Vagina (tissue), 2 donors: ENCODE data around the gene SOX21. TPM values are rescaled to one million over a fixed set of nuclear protein-coding genes. Genes with fewer than 3 reads are reported as not detected.

ENCODE experiments used
- DNase-seq, 2 donors: peaks; one replicate each; pipeline ENCODE4 v3.0.0-alpha.2; 2017; ENCODE audit errors: extremely low spot score in 2 of 2
- H3K27ac ChIP-seq: fragments of 200-600 bp; sonication (generic); one replicate; pipeline ENCODE4 v1.5.1; 2019
- H3K27me3 ChIP-seq: fragments of 200-600 bp; sonication (generic); one replicate; pipeline ENCODE4 v1.5.1; 2019
- H3K36me3 ChIP-seq, 2 donors: fragments of 200-600 bp; sonication (generic); one replicate each; pipeline ENCODE4 v1.5.1; 2017 to 2019
- H3K4me1 ChIP-seq: fragments of 200-600 bp; sonication (generic); one replicate; pipeline ENCODE4 v1.5.1; 2019
- H3K4me3 ChIP-seq, 2 donors: fragments of 200-600 bp; sonication (generic); 1 replicate in 1 of 2; 2 replicates in 1 of 2; pipeline ENCODE4 v1.5.1; 2016 to 2019
- H3K9me3 ChIP-seq: fragments of 200-600 bp; sonication (generic); one replicate; pipeline ENCODE4 v1.5.1; 2019
- CTCF ChIP-seq, 3 experiments: fragments of 450-650 bp in 2 of 3; fragments of 200-600 bp in 1 of 3; sonication (generic) in 1 of 3; IDR thresholded peaks; one replicate each; pipeline ENCODE4 v1.5.1; 2017 to 2019; ENCODE audit warnings: antibody characterized with exemption in 3 of 3, mild to moderate bottlenecking in 2 of 3, moderate library complexity in 2 of 3
- POLR2A ChIP-seq, 2 donors: fragments of 450-650 bp; IDR thresholded peaks; one replicate each; pipeline ENCODE4 v1.6.1; 2017; ENCODE audit warnings: antibody characterized with exemption in 2 of 2, mild to moderate bottlenecking in 2 of 2, moderate library complexity in 2 of 2
- POLR2AphosphoS5 ChIP-seq, 2 donors: sonication (generic); formaldehyde crosslinking; IDR thresholded peaks; one replicate each; pipeline ENCODE4 v1.9.0; 2017; ENCODE audit warnings: antibody characterized with exemption in 2 of 2, mild to moderate bottlenecking in 2 of 2, low read depth in 1 of 2; ENCODE audit not compliant: insufficient read depth in 1 of 2
- intact Hi-C: fragments of 100-400 bp; cut with DNase I; formaldehyde crosslinking; loops from one replicate; pipeline ENCODE4 v1.15.1; 2023
- small RNA-seq: library from RNA; depleted of rRNA; stranded (forward); fragments of <200 nt; gene quantifications from one replicate; pipeline ENCODE3, GENCODE V24; 2016
- total RNA-seq: library from RNA; depleted of rRNA; stranded (reverse); fragments of >200 nt; gene quantifications from one replicate; pipeline ENCODE4 v1.2.3, GENCODE V29; 2016

SOX21 gene
- total RNA-seq, 1 donor from 2014 or later: 1.2 TPM

DNA sequence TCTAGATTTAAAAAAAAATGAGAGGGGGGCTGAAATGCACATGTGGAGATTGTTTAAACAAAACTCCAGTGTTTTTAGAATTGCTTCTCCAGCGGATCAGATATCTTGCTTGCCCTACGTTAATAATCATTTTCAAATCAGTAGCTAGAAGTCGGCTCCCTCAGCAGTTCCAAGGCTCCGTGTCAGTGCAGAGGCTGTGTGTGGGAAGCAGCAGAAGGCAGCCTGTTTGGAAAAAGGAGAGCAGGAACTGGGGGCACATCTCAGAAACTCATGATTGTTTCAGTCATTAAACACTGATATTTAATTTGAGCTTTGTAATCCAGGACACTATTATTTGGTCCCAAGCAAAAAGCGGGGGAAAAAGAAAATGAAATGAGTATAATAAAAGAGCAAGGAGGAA is 50.9 kb downstream of the SOX21 start:
- no peak overlapping the region for H3K4me3 ChIP-seq
- no peak overlapping the region for H3K27ac ChIP-seq
- no peaks in the 10 kb centered on the region for H3K27me3 ChIP-seq
- no peaks in the 10 kb centered on the region for H3K36me3 ChIP-seq
- no peak for DNase-seq
- no peaks in the 10 kb centered on the region for H3K9me3 ChIP-seq
- TF ChIP-seq POLR2A (IDR thresholded peaks at IDR 0.05) (no peak), CTCF (IDR thresholded peaks at IDR 0.05) (no peak), POLR2AphosphoS5 (IDR thresholded peaks at IDR 0.05; ENCODE audit: insufficient read depth in 1 of 2, low read depth in 1 of 2) (no peak)
- H3K4me1 ChIP-seq: no peaks in the 10 kb centered on the region
- intact Hi-C loops: no loop called here

DNA sequence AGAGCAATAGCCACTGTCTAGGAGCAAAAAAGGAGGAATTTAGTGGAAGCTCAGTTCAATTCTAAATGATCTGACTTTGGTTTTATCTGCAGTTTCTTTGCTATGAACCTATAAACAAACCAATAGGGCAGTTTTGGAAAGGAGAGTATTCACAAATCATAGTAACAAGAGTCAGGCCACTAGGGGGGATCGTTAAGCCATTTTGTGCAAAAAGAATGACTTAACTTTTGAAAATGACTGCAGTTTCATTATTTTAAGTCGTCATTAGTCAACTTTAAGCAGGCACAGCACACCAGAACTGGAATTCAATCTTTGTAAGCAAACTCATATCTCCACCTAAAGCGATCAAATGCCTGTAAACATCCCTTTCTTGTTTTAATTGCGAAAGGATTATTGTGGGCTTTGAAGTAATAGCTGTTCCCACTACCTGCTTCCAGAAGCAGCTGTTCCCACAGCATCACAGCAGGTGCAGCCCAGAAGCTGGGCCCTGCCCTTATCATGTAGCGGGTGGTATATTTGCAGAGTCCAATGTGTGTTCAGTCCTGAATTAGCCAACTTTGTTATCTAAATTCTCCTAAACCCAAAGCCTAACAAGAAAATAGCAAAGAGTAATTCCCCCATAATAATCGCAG is 51.5 kb downstream of the SOX21 start:
- Histone ChIP-seq H3K27me3 (no peaks in the 10 kb centered on the region), H3K9me3 (no peaks in the 10 kb centered on the region), H3K4me3 (no peak overlapping the region), H3K4me1 (no peaks in the 10 kb centered on the region), H3K36me3 (no peaks in the 10 kb centered on the region), H3K27ac (no peak overlapping the region)
- TF ChIP-seq CTCF (IDR thresholded peaks at IDR 0.05) (no peak), POLR2A (IDR thresholded peaks at IDR 0.05) (no peak), POLR2AphosphoS5 (IDR thresholded peaks at IDR 0.05; ENCODE audit: insufficient read depth in 1 of 2, low read depth in 1 of 2) (no peak)
- intact Hi-C loops: no loop called here
- no peak for DNase-seq

Small RNA genes lying within 50 kb of the gene (small RNA-seq; reads per million reads assigned to genes)
- gene RN7SL585P: not detected

Other genes with a start within 250 kb of the SOX21 start
- not detected for gene DCT, start 232.9 kb downstream of the SOX21 start, total RNA-seq
- gene TGDS, start 116.4 kb downstream of the SOX21 start, total RNA-seq: 9.6 TPM
- gene GPR180, start 110.7 kb downstream of the SOX21 start, total RNA-seq: 5.6 TPM